Astrocyte (in vitro differentiated cells and primary cell): ENCODE results near the gene HLA-B.

ENCODE experiments used
- EZH2 ChIP-seq: IDR thresholded peaks from 2 replicates; pipeline ENCODE4 v1.6.1; 2012; ENCODE audit warnings: mild to moderate bottlenecking, low read length, inconsistent platforms; ENCODE audit not compliant: insufficient read depth
- TF ChIP-seq, protein P1 (sequence below): IDR thresholded peaks from 2 replicates; pipeline ENCODE4 v1.5.1; 2011; ENCODE audit warnings: low read depth, mild to moderate bottlenecking, inconsistent platforms, low read length, moderate library complexity; ENCODE audit not compliant: insufficient read depth

DNA sequence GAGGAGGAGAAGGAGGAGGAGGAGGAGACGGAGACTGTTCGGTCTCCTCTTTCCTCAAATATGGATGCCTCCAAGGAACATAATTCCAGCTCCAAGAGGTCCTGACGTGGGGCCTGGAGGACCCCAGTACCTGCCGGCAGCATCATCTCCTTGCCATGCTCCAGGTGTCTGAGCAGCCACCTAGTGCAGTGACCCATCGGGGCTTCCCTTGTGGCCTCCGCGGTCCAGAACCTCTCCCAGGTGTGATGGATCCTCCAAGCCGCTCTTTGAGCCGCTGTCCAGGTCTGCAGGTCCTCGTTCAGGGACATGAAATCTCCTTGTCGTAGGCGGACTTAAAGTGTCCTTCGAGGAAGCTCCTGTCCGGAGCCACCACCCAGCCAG is 49.3 kb downstream of the HLA-B start:
- TF ChIP-seq, protein P1, sequence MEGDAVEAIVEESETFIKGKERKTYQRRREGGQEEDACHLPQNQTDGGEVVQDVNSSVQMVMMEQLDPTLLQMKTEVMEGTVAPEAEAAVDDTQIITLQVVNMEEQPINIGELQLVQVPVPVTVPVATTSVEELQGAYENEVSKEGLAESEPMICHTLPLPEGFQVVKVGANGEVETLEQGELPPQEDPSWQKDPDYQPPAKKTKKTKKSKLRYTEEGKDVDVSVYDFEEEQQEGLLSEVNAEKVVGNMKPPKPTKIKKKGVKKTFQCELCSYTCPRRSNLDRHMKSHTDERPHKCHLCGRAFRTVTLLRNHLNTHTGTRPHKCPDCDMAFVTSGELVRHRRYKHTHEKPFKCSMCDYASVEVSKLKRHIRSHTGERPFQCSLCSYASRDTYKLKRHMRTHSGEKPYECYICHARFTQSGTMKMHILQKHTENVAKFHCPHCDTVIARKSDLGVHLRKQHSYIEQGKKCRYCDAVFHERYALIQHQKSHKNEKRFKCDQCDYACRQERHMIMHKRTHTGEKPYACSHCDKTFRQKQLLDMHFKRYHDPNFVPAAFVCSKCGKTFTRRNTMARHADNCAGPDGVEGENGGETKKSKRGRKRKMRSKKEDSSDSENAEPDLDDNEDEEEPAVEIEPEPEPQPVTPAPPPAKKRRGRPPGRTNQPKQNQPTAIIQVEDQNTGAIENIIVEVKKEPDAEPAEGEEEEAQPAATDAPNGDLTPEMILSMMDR: no peak
- TF ChIP-seq EZH2: no peak
